SH-SY5Y (cell line): ENCODE results near the gene MYO7B.

Source experiments
- GATA2 ChIP-seq: IDR thresholded peaks from 2 replicates; pipeline ENCODE4 v1.6.1; 2011; ENCODE audit warnings: mild to moderate bottlenecking, low read depth, low read length
- GATA3 ChIP-seq: IDR thresholded peaks from 2 replicates; pipeline ENCODE4 v1.6.1; 2011; ENCODE audit warnings: low read depth, mild to moderate bottlenecking, low read length, moderate library complexity

GRCh38 chr2:127624756-127625571 lies 89.5 kb downstream of the MYO7B start:
- TF ChIP-seq GATA3 (no peak), GATA2 (no peak)
